ENCODE measurements around the gene SPDYE17.
"Not testable (repeated sequence)": the region's sequence is repeated elsewhere in the genome, so short reads cannot be mapped to it uniquely, and the experiment has no call there.

SPDYE17 gene

GRCh38 chr7:76972391-76972790 lies 59.8 kb downstream of the SPDYE17 start:
- not testable (repeated sequence) for DNase-seq (ENCODE audit: low spot score)

All from kidney tubule cell (primary cell).